ENCODE data around the gene KRTAP4-6.
"Not testable (repeated sequence)": the region's sequence is repeated elsewhere in the genome, so short reads cannot be mapped to it uniquely, and the experiment has no call there.

The KRTAP4-6 gene

DNA sequence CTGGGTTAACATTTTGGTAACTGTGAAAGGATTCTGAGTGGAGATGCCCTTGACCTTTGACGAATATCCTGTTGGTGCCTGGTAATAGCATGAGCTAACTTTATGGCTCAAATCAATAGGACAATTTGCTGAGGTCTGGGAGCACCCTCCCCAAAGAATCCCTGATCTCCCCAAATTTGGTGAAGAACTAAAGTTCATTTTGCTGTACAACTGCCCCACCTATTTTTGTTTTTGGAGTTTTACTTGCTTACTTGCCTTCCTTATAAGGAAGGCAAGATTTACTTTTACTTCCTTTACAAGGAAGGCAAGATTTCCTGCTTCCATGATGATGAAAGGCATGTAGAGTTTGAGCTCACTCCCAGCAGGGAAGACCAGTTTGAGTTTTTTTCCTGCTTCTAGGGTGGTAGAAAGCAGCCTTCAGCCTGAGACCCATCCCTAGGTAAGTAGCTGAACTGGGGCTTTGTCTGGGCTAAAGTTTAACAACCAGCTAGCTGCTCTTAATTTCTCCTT lies 32.3 kb downstream of the KRTAP4-6 start:
- Histone ChIP-seq H3K79me2 (ENCODE audit: low read length) (no peaks in the 10 kb centered on the region), H3K4me1 (ENCODE audit: low read length) (no peaks in the 10 kb centered on the region), H3K4me3 (ENCODE audit: low read length) (no peak overlapping the region), H4K20me1 (ENCODE audit: insufficient read depth, low read length) (no peaks in the 10 kb centered on the region), H3K27ac (ENCODE audit: low read length) (no peak overlapping the region), H3K9ac (ENCODE audit: low read length) (no peak overlapping the region), H3K36me3 (replicated peaks; ENCODE audit: low read depth, low read length) (no peaks in the 10 kb centered on the region), H3K27me3 (ENCODE audit: low read depth, low read length) (no peaks in the 10 kb centered on the region), H3K9me3 (ENCODE audit: insufficient read depth, low read length) (no peaks in the 10 kb centered on the region), H3K4me2 (ENCODE audit: low read length) (no peak overlapping the region), H2AFZ (ENCODE audit: low read depth, low read length) (no peak overlapping the region)
- TF ChIP-seq EZH2phosphoT487 (IDR thresholded peaks at IDR 0.05; ENCODE audit: low read depth) = no peak
- TF ChIP-seq, protein P1, sequence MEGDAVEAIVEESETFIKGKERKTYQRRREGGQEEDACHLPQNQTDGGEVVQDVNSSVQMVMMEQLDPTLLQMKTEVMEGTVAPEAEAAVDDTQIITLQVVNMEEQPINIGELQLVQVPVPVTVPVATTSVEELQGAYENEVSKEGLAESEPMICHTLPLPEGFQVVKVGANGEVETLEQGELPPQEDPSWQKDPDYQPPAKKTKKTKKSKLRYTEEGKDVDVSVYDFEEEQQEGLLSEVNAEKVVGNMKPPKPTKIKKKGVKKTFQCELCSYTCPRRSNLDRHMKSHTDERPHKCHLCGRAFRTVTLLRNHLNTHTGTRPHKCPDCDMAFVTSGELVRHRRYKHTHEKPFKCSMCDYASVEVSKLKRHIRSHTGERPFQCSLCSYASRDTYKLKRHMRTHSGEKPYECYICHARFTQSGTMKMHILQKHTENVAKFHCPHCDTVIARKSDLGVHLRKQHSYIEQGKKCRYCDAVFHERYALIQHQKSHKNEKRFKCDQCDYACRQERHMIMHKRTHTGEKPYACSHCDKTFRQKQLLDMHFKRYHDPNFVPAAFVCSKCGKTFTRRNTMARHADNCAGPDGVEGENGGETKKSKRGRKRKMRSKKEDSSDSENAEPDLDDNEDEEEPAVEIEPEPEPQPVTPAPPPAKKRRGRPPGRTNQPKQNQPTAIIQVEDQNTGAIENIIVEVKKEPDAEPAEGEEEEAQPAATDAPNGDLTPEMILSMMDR (IDR thresholded peaks at IDR 0.05; ENCODE audit: low read depth, low read length) = no peak

DNA sequence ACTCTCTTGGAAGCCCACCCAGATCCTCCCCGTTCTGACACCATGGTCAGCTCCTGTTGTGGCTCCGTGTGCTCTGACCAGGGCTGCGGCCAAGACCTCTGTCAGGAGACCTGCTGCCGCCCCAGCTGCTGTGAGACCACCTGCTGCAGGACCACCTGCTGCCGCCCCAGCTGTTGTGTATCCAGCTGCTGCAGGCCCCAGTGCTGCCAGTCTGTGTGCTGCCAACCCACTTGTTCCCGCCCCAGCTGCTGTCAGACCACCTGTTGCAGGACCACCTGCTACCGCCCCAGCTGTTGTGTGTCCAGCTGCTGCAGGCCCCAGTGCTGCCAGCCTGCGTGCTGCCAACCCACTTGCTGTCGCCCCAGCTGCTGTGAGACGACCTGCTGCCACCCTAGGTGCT lies 35.0 kb downstream of the KRTAP4-6 start, which contains the start of gene KRTAP4-9:
TSS of gene KRTAP4-9 (plus strand) at position 43 of the 400 bp plus-strand sequence. CDS start at position 43, 0 bp downstream.
- H3K4me2 ChIP-seq (ENCODE audit: low read length); H4K20me1 ChIP-seq (ENCODE audit: insufficient read depth, low read length); H2AFZ ChIP-seq (ENCODE audit: low read depth, low read length); H3K27ac ChIP-seq (ENCODE audit: low read length); H3K9me3 ChIP-seq (ENCODE audit: insufficient read depth, low read length); H3K9ac ChIP-seq (ENCODE audit: low read length); H3K4me3 ChIP-seq (ENCODE audit: low read length); H3K79me2 ChIP-seq (ENCODE audit: low read length); H3K36me3 ChIP-seq (replicated peaks; ENCODE audit: low read depth, low read length); H3K4me1 ChIP-seq (ENCODE audit: low read length); H3K27me3 ChIP-seq (ENCODE audit: low read depth, low read length): not testable (repeated sequence)

DNA sequence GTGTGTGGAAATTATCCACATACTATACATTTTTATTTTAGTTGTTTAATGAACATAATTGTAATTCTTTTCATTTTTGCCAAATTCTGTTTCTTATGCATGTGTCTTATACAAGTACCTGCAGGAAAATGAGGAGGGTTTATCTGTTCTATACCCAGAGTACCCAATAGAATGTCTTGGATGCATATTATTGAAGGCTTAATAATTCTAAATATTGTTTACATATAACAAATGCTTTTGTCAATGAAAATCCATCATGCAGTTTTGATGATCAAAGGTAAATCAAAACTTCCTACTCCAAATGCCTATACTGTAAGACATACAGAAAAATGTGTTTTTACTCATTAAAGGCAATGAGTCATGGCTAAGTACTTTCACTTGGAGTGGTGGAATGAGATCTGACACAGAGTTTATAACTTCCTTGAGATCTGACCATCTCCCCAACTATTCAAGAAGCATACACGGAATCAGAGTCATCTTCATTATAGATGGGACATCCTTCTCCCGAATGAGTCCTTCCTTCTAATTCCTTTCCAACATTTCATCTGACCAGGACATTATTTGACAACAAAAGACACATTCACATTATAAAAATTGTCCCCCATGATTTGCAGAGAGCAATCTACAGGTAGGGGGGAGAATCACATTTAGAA lies 35.8 kb downstream of the KRTAP4-6 start:
- not testable (repeated sequence) for H4K20me1 ChIP-seq (ENCODE audit: insufficient read depth, low read length); H2AFZ ChIP-seq (ENCODE audit: low read depth, low read length); H3K79me2 ChIP-seq (ENCODE audit: low read length); H3K4me2 ChIP-seq (ENCODE audit: low read length); H3K9me3 ChIP-seq (ENCODE audit: insufficient read depth, low read length); H3K36me3 ChIP-seq (replicated peaks; ENCODE audit: low read depth, low read length); H3K9ac ChIP-seq (ENCODE audit: low read length); H3K27ac ChIP-seq (ENCODE audit: low read length); H3K4me3 ChIP-seq (ENCODE audit: low read length); H3K4me1 ChIP-seq (ENCODE audit: low read length); H3K27me3 ChIP-seq (ENCODE audit: low read depth, low read length)

DNA sequence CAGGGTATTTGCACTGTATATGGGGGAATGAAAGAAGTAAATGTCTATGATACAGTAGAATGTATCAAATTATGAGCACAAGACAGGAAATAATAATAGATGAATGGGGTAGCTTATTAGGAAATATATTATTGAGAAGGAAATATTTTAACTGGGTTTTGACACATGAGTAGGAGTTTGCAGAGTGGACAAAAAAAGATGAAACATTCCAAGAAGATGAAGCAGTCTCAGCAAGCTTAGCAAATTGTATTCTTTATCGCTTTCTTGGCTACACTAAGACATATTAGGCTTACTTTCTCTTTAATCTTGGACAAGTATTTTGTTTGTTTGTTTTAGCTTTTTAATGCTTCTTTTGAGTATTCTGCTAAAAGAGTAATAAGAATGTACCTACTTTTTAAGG lies 36.4 kb downstream of the KRTAP4-6 start:
- no peak overlapping the region for H3K4me3 ChIP-seq (ENCODE audit: low read length)
- no peaks in the 10 kb centered on the region for H3K27me3 ChIP-seq (ENCODE audit: low read depth, low read length)
- no peaks in the 10 kb centered on the region for H3K9me3 ChIP-seq (ENCODE audit: insufficient read depth, low read length)
- H4K20me1 ChIP-seq (ENCODE audit: insufficient read depth, low read length) = no peaks in the 10 kb centered on the region
- no peaks in the 10 kb centered on the region for H3K36me3 ChIP-seq (replicated peaks; ENCODE audit: low read depth, low read length)
- no peak overlapping the region for H3K27ac ChIP-seq (ENCODE audit: low read length)
- no peak overlapping the region for H3K9ac ChIP-seq (ENCODE audit: low read length)
- no peak overlapping the region for H3K4me2 ChIP-seq (ENCODE audit: low read length)
- no peaks in the 10 kb centered on the region for H3K79me2 ChIP-seq (ENCODE audit: low read length)
- TF ChIP-seq EZH2phosphoT487 (IDR thresholded peaks at IDR 0.05; ENCODE audit: low read depth) = no peak
- TF ChIP-seq, protein P1 (IDR thresholded peaks at IDR 0.05; ENCODE audit: low read depth, low read length) = no peak
- H3K4me1 ChIP-seq (ENCODE audit: low read length) = no peaks in the 10 kb centered on the region
- no peak overlapping the region for H2AFZ ChIP-seq (ENCODE audit: low read depth, low read length)

DNA sequence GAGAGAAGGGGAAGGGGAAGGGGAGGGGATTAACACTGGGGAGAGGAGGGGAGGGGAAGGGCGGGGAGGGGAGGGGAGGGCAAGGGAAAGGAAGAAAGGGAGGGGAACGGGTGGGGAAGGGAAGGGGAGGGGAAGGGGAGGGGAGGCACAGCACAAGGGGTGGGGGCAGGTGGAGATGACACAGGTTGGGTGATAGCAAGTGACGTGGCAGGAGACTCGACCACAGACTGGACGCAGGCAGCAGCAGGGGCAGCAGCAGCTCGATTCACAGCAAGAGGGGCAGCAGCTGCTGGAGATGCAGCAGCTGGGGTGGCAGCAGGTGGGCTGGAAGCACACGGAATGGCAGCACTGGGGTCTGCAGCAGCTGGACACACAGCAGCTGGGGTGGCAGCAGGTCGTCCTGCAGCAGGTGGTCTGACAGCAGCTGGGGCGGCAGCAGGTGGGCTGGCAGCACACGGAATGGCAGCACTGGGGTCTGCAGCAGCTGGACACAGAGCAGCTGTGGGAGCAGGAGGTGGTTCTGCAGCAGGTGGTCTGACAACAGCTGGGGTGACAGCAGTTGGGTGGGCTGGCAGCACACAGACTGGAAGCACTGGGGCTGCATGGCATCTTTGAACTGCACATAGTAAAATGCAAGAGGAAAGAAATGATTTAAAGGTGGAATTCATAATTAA lies 38.6 kb downstream of the KRTAP4-6 start, which contains the start of gene KRTAP4-16:
TSS of gene KRTAP4-16 (minus strand) at position 624 of the 674 bp plus-strand sequence. CDS start at position 624, 0 bp downstream.
- TF ChIP-seq EZH2phosphoT487 (IDR thresholded peaks at IDR 0.05; ENCODE audit: low read depth) = no peak
- TF ChIP-seq, protein P1 (IDR thresholded peaks at IDR 0.05; ENCODE audit: low read depth, low read length) = no peak
- Histone ChIP-seq H3K27me3 (ENCODE audit: low read depth, low read length) (no peaks in the 10 kb centered on the region), H3K9me3 (ENCODE audit: insufficient read depth, low read length) (no peaks in the 10 kb centered on the region), H2AFZ (ENCODE audit: low read depth, low read length) (no peak within 1 kb of the TSS), H3K36me3 (replicated peaks; ENCODE audit: low read depth, low read length) (no peaks in the 10 kb centered on the region), H3K27ac (ENCODE audit: low read length) (no peak within 1 kb of the TSS), H4K20me1 (ENCODE audit: insufficient read depth, low read length) (no peaks in the 10 kb centered on the region), H3K4me3 (ENCODE audit: low read length) (no peak within 1 kb of the TSS), H3K79me2 (ENCODE audit: low read length) (no peaks in the 10 kb centered on the region), H3K9ac (ENCODE audit: low read length) (no peak within 1 kb of the TSS), H3K4me1 (ENCODE audit: low read length) (no peaks in the 10 kb centered on the region), H3K4me2 (ENCODE audit: low read length) (no peak within 1 kb of the TSS)

DNA sequence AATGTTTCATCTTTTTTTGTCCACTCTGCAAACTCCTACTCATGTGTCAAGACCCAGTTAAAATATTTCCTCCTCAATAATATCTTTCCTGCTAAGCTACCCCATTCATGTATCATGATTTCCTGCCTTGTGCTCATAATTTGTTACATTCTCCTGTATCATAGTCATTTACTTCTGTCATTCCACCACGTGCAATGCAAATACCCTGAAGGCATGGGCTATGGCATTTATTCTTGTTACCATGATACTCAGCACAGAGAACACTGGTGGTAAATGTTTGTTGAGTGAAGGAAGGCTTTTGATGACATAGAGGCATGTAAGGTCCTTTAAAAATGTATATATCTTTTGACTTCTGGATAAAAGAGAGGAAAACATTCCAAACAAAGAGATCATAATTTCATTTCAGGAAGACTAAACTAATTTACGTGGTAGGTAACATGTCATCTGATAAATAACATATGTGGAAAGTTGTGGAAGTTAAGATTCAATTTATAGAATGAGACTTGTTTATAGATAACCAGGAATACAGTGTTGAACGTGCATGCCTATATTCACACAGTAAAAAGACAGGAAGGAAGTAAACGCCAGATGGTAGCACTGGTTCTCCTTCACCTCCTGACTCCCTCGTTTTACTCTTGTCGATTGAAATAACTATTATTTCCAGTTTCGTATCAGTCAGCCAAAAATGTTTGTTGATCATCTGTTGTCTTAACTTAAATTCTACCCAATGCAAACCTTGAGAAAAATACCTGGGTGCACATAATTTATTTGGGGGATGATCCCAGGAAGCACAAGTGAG lies 40.5 kb downstream of the KRTAP4-6 start:
- H3K9ac ChIP-seq (ENCODE audit: low read length); H3K4me2 ChIP-seq (ENCODE audit: low read length); H3K27me3 ChIP-seq (ENCODE audit: low read depth, low read length); H3K27ac ChIP-seq (ENCODE audit: low read length); H3K4me1 ChIP-seq (ENCODE audit: low read length); H2AFZ ChIP-seq (ENCODE audit: low read depth, low read length); H3K79me2 ChIP-seq (ENCODE audit: low read length); H3K4me3 ChIP-seq (ENCODE audit: low read length); H4K20me1 ChIP-seq (ENCODE audit: insufficient read depth, low read length); H3K9me3 ChIP-seq (ENCODE audit: insufficient read depth, low read length); H3K36me3 ChIP-seq (replicated peaks; ENCODE audit: low read depth, low read length): not testable (repeated sequence)
